SK-N-DZ (cell line): ENCODE data around the gene PTK7.

ENCODE experiments used
- DNase-seq: peaks from one replicate; pipeline ENCODE4 v3.0.0-alpha.2; 2015; ENCODE audit warnings: low spot score

Gene PTK7

DNA sequence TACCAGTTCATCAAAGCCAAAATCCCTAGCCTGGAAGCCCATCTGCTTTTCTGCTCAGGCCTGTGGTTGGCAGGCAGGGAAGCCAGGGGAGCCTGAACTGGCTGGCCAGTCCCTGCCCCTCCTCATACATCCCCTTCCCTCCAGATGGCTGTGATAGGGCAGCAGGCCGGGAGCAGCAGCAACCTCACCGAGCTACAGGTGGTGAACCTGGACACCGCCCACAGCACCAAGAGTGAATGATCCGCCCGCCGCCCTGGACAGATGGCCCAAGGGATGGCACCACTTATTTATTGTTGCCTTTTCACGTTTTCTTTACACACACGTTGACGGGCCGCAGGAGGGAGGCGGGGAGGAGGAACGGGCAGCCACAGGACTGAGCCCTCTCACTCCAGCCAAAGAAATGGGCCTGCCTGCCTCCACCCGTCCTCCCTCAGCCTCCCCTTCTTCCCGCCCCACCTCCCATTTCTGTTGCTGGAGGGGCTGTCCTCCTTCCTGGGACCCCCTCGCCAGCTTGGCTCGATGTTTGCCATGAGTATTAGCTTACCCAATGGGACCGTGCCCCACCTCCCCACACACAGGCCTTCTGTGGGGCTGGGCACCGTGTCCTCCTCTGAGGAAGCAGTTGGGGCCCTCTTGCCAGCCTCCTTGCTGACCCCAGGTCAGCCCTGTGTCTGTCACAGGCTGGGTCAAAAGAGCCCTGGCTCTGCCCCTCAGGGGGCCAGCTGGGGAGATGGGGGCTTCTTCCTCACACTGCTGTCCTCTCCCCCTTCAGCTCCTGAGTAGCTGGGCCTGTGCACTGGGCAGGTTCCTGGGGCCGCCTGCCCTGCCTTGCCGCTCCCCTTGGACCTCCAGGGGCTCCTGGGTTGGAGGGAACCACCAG is 103.1 kb downstream of the PTK7 start:
- DNase-seq = no peak

DNA sequence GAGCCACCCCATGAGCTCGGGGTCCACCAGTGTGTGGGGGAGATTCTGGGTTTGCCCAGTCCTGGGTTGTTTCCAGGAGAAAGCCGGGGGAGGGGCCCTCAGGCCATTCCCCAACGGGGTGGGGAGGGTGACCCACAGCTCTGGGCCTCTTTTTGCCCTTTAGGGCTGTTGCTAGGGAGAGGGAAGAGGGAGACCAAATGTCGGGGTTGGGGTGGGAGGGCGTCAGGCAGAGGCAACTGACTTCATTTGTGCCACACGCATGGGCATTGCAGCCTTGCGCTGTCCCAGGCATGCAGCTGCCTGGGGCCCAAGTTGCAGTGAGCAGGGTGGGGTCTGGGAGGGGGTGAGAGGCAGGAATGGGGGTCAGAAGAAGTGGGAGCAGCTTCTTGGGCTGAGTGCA is 103.9 kb downstream of the PTK7 start:
- no peak for DNase-seq

DNA sequence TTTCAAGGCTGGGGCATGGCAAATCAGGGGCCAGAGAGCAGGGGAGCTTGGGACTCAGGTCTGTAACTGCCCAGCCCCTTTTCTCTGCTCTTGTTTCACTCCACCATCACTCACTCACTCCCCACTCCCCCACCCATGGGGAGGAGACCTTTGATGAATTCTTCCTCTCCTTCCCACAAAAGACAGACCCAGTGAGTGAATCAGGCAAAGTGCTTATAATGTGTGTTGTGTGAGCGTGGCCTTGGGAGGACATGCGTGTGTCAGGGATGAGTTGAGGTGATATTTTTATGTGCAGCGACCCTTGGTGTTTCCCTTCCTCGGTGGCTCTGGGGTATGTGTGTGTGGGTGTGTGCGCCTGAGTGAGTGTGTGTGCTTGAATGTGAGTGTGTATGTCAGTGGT is 104.9 kb downstream of the PTK7 start:
- DNase-seq = no peak

DNA sequence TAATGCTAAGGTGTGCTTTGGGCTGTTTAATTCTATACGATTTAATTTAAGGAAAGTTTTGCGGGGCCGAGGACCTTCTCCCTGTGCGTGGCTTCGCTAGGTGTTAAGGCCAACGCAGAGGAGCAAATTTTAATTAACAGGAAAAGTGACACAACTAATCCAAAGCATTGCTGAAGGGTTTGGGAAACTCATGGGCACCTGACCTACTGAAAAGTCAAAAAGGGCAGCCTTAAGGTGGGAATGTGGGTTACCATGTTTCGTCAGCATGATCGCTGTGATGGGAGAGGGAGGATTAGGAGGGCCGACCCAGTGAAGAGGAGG is 105.5 kb downstream of the PTK7 start:
- no peak for DNase-seq

DNA sequence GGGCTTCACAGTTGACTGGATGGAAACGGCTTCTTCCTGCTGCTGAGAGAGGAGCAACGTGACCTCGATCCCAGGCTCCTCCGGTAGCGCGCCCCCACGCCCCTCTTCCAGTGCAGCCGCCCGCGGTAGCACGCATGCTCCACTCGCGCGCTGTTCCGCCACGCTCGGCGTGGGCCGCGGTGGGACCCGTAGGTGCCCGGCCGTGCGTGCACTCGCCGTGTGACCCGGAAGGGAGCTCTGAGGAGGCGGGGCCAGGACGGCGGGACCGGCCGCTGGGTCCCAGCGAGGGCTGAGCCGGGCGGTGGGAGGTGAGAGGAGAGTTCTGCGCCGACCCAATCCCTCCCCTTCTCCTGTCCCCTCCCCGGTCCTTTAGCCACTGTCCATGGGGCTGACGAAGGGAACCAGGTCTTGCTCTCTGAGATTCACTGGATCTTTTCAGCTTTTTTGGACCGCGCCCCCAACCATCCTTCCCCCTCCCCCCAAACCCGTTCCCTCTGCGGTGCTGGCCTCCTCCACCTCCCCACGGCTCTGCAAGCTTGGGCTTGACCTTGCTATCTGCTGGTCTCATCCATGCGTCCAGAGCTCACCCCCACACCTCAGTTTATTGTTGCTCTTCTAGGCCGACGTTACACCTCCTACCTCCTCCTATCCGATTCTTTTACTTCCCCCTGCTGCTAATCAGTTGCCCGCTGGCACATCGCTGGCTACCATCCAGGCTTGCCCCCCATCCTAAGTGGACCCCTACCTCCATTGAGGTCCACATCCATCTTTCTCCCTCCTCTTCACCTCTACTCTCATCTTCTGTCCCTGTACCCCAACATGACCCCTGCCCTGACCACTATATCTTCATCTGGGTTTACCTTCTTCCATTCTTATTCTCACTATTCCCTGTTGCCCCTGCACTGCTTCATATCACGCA is 106.1 kb downstream of the PTK7 start, which contains the start of gene CUL9:
CUL9 (plus strand) TSS at position 255 of the 919 bp plus-strand sequence. CDS start 2,115 bp downstream, outside the sequence.
- peak; percentile 83 for DNase-seq

DNA sequence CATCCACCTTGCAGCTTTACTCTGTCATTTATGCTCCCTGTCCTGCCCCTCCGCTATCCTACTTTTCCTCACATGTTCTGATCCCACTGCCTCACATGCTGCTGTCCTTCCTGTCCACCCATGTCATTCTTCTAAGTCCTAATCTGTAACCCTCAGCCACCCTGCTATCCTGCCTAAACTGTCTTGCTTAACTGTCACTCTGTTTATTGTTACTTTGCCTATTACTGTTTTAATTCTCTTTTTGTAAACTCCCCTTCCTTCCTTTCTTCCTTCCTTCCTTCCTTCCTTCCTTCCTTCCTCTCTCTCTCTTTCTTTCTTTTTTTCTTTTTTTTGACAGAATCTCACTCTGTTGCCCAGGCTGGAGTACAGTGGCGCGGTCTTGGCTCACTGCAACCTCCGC is 107.3 kb downstream of the PTK7 start:
- DNase-seq = no peak

DNA sequence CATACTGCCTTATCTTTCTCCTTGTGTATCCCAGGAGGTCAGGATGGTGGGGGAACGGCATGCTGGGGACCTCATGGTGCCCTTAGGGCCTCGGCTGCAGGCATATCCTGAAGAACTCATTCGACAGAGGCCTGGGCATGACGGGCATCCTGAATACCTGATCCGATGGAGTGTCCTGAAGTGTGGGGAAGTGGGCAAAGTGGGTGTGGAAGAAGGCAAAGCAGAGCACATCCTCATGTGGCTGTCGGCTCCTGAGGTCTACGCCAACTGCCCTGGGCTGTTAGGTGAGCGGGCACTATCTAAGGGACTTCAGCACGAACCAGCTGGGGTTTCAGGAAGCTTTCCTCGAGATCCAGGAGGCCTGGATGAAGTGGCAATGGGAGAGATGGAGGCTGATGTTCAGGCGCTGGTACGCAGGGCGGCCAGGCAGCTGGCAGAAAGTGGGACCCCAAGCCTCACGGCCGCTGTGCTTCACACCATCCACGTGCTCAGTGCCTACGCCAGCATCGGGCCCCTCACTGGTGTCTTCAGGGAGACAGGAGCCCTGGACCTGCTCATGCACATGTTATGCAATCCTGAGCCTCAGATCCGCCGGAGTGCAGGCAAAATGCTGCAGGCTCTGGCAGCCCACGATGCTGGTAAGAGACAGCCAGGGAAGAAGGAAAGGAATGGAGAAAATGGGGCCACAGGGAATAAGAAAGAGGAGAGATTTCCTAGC is 108.3 kb downstream of the PTK7 start:
- DNase-seq = no peak

DNA sequence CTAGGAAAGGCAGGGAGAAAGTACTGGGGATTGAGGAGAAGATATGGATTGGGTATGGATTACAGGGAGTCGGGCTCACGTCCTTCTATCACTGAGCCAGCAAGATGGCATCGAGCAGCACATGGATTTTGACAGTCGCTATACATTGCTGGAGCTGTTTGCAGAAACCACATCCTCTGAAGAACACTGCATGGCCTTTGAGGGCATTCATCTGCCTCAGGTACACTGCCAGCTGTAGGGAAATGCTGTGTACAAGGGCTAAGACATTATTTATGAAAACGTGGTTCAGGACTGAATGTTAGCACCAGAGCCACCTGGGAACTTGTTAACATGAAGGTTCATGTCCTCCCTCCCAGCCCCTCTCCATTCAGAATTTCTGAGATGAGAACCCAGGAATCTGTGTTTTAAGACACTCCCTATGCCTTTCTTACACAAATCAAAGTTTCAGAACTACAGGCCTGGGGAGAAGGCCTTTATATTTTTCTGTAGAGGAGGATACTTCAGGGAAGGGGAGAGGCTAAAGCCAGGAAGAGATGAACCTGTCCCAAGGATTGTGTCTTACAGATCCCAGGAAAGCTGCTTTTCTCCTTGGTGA is 109.4 kb downstream of the PTK7 start:
- DNase-seq = no peak

DNA sequence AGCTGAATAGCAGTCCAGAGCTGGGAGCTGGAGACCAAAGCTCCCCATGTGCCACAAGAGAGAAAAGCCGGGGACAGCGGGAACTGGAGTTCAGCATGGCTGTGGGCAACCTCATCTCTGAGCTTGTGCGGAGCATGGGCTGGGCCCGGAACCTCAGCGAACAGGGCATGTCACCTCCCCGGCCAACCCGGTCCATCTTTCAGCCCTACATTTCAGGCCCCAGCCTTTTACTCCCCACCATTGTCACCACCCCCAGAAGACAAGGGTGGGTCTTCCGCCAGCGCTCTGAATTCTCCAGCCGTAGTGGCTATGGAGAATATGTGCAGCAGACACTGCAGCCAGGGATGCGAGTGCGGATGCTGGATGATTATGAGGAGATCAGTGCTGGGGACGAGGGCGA is 109.9 kb downstream of the PTK7 start:
- no peak for DNase-seq

DNA sequence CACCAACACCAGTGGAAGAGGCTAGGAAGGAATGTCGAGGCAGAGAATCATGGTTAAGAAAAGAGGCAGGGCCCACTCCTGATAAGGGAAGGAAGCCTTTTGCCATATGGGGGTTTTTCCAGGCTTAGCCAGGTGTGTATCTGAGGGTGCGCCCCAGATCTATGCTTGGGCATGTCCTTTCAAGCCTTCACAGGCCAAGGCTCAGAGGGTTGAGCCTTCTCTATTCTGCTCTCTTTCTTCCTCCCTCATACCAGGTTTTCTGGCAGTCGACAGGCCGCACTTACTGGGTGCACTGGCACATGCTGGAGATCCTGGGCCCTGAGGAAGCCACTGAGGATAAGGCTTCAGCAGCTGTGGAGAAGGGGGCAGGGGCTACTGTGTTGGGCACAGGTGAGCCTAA is 110.6 kb downstream of the PTK7 start:
- no peak for DNase-seq

DNA sequence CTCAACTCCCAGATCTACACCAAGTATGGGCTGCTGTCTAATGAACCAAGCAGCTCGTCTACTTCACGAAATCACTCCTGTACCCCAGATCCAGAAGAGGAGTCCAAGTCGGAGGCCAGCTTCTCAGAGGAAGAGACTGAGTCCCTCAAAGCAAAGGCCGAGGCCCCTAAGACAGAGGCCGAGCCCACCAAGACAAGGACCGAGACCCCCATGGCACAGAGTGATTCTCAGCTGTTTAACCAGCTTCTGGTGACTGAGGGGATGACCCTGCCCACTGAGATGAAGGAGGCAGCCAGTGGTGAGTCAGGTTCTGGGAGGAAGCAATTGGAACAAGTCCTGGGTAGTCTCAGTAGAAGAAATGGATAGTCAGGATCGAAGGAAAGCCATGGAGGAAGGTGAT is 111.7 kb downstream of the PTK7 start:
- no peak for DNase-seq

DNA sequence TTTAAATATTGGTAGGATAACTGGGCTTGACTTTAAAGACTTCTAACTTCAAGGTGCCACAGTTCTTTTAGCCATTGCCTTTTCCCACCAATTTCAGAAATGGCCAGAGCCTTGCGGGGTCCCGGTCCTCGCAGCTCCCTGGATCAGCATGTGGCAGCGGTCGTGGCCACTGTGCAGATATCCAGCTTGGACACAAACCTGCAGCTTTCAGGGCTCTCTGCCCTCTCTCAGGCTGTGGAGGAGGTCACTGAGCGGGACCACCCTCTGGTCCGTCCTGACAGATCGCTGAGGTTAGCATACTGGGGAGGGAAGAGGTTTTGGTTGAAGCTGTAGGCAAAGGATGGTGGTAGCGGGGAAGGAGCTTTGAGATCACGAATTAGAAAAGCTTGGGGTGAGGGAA is 112.3 kb downstream of the PTK7 start:
- no peak for DNase-seq

DNA sequence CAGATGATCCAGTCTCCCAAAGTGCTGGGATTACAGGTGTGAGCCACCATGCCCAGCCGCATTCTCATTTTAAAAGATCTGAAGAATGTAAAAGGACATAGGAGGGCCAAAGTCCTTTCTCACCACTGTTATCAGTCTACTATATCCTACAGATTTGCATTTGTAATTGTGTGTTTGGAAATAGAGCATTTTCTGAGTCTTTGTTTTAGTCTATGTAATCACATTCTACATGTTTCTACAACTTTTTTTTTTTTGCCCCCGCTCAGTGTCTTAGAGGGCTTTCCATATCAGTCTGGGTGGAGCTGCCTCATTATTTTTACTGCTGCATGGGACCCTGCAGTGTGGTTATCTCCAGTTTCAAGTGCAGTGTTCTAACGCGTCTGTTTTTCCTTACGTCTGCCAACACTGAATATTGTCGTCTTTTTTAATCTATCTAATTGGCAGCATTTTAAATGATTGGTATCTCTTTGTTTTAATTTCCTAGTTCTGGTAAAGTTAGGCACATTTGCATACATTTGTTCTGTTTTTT is 113.7 kb downstream of the PTK7 start:
- no peak for DNase-seq

DNA sequence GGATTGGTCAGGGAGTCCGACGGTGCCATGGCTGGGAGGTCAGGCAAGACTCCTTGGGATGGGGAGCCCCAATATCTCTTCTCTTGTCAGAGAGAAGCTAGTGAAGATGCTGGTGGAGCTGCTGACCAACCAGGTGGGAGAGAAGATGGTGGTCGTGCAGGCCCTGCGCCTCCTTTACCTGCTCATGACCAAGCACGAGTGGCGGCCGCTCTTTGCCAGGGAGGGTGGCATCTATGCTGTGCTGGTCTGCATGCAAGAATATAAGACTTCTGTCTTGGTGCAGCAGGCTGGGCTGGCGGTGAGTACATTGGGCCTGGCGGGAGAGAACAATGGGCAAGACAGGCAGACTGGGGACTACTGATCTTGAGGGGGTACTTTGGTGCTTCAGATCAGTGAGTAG is 116.8 kb downstream of the PTK7 start:
- DNase-seq = no peak

DNA sequence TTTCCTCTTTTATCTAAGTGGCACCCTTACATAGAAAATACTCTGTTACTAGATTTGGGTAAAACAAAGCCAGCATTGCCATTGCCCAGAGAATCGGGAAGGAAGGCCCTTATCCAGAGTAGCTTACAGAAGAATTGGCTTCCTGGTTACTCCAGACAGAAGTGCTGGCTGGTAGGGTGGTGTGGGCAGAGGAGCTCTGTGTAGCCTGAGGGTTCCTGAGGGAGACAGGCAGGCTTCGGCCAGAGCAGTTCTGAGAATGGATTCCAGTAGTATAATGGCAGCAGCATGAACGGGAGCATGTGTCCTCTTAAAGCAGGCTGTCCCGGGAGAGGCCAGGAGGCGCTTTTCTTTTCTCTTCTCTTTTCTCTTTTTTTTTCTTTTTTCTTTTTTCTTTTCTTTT is 117.8 kb downstream of the PTK7 start:
- no peak for DNase-seq

DNA sequence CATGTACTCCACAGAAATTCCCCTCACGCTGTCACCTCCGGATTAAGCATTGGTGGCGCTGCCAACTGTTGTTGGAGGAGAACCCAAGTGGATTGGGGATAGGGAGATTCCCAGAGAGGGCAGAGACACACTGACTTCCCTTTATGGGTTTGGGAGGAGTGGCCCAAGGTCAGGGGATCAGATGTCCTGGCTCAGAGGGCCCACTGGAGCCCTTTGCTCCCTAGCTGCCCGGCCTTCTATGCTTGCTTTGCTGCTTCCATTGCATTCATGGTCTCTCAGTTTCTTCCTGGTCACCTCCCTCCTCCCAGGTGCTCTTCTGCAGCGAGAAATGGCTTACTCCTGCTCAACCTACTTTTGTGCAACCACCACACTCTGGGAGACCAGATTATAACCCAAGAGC is 120.2 kb downstream of the PTK7 start:
- no peak for DNase-seq

DNA sequence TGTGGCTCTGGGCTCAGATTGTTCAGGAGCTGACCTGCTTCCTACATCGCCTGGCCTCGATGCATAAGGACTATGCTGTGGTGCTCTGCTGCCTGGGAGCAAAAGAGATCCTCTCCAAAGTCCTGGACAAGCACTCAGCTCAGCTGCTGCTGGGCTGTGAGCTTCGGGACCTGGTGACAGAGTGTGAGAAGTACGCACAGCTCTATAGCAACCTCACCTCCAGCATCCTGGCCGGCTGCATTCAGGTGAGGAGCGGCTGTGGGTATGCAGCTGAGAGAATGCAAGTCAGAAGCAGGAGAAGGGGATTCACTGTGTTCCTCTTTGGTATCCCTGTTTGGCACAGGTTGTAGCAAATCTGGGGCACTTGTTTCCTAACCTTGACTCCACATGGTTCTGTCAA is 123.8 kb downstream of the PTK7 start:
- no peak for DNase-seq

DNA sequence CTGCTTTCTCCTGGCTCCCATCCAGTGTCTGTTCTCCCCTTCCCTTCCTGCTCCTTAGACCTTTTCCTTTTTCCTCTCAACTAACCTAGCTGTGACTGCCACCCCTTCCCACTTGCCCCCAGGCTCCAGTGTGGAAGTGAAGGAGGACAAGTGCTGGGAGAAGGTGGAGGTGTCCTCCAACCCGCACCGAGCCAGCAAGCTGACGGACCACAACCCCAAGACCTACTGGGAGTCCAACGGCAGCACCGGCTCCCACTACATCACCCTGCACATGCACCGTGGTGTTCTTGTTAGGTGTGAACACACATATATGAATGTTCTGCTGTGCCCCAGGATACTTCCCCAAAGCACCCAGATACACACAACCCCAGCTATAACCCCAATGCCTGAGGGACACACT is 124.4 kb downstream of the PTK7 start:
- DNase-seq = no peak

DNA sequence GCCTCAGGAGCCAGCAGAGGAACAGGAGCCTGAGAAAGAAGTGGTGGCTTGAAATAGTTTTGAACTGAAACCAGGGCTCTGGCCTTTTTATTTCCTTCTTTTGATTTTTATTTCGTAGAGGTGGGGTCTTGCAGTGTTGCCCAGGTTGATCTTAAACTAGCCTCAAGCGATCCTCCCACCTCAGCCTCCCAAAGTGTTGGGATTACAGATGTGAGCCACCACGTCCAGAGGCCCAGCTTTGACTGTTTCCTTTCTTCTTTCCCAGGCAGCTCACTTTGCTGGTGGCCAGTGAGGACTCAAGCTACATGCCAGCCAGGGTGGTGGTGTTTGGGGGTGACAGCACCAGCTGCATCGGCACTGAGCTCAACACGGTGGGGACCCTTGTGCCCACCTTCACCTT is 126.3 kb downstream of the PTK7 start:
- DNase-seq = no peak

DNA sequence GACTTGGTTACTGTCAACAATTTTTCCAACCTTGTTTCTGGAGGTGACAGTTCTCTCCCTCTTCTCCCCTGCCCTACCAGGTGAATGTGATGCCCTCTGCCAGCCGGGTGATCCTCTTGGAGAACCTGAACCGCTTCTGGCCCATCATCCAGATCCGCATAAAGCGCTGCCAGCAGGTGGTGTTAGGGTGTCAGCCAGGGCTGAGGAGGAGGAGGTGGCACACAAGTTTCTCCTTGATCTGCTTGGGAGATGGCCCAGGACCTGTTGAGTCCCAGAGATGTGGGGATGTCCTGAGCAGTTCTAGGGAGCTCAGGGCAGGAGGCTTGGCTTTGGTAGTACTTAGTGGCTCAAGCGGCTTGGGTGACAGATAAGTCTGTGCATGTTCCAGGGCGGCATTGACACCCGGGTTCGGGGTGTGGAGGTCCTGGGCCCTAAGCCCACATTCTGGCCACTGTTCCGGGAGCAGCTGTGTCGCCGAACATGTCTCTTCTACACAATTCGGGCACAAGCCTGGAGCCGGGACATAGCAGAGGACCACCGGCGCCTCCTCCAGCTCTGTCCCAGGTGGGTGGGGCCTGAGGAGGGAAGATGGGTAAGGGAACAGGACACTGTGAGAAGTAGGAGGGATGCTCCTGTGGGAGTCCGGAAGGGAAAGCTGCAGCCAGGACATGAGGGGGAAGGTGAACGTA is 127.1 kb downstream of the PTK7 start:
- no peak for DNase-seq

DNA sequence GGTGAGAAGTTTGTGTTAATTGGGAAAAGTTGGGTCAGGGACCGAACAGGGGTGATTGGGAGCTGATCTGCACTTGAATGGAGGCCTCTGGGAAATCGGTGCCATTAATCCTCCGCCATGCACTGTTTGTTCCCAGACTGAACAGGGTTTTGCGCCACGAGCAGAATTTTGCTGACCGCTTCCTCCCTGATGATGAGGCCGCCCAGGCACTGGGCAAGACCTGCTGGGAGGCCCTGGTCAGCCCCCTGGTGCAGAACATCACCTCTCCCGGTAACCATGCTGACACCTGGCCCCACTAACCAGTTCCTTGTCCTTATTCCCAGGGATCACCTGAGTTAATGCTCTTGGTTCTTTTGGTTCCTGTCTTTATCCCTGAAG is 127.6 kb downstream of the PTK7 start:
- no peak for DNase-seq
